ENCODE results near the gene HEATR1. TPM values are rescaled to one million over a fixed set of nuclear protein-coding genes. Genes with fewer than 3 reads are reported as not detected.

HEATR1 gene
- total RNA-seq, 1 donor from 2014 or later = 55.1 TPM

DNA sequence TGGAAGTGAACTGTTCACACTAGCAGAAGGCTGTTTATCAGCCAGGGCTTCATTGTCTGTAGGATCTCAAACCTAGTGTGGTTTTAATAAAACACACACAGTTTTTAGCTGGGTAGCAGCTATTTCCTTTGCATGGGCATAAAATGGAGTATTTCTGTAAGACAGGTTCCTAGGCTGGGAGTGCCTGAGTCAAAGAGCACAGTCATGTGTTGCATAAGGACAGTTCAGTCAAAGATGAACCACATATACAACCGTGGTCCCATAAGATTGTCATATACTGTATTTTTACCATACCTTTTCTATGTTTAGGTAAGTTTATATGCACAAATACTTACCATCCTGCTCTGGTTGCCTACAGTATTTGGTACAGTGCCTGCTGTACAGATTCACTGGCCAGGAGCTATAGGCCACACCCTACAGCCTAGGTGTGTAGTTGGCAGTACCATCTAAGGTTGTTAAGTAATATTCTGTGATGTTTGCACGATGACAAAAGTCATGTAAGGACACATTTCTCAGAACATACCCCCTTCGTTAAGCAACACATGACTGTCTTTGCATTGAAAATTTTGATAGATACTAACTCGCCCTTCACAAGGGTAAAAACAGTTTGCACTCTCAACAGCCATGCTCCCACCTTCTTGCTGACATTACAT lies 63.4 kb downstream of the HEATR1 start:
- DNase-seq (ENCODE audit: low read depth) = no peak

DNA sequence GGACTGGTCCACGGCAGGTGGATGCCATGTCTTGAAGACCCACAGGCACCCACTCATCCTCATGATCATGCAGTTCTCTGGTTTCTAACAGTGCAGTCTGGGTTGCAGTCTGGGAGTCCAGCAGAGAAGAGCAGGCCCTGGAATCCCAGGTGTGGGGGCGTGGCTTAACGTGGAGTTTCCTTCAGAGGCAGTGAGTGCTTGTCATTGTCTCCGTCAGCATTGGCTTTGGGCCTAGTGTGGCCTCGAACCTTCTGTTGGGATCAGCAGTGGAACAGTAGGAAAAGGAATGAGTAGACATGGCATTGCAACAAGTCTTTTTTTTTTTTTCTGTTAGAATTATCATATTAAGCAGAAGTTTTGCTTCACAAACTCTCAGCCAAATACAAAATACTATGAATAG lies 67.8 kb downstream of the HEATR1 start:
- no peak for DNase-seq (ENCODE audit: low read depth)

DNA sequence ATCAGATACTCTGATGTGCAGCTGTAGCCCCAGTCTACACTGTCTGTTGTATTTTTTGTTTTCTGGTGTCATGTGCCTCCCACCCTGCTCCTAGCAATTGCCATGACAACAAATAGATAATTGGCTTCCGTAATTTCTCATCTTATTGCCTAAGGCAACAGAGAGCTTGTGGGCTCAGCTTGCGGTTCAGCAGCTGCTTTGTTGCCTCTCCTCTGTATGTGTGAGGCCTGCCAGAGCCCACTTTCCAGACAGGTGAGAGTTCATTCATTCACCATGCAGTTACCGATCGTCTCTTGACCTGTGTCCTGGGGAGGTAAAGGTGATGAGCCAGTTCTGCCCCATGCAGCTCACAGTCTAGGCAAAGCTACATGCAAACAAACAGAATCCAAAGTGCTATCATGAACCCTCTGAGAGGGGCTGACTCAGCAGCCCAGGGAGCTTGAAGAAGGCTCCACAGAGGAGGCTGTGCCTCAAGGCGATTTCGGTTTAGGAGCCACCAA lies 68.6 kb downstream of the HEATR1 start:
- DNase-seq (ENCODE audit: low read depth) = no peak

DNA sequence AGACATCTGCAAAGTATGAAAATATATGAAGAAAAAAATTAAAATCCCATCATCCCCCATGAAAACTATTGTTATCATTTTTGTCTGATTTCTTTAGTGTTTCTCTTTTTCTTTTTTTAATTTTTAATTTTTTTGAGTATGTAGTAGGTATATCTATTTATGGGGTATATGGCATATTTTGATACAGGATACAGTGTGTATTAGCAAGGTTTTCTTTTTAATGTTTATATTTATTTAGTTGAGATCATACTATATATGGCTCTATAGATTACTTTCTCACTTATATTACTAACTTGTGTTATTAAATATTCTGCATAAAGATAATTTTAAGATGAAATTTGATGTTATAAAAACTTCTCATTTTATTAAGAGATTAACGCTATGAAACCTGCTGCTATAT lies 69.1 kb downstream of the HEATR1 start:
- DNase-seq (ENCODE audit: low read depth) = no peak

DNA sequence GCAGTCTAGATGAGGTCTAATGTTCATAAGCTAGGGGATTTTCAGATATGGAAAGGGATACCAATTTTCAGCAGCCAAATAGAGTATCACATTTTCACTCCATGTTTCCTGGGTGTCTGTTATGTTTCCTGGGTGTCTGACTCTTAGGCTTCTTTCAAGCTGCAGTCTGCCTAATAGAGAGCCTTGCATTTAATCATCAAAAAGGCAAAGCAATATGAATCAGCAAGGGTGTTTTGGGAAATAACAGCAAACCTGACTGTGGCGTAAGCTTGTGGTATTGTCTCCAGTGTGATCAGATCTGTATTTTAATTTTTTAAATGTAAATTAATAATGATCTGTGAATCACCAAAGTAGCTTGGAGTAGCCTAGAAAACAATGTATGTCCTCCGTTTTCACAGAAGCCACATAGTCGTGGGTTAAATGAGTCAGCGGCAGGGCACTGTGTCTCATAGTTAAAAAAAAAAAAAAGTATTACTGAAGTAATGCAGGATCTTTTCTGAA lies 70.1 kb downstream of the HEATR1 start:
- DNase-seq (ENCODE audit: low read depth) = peak; percentile 64

DNA sequence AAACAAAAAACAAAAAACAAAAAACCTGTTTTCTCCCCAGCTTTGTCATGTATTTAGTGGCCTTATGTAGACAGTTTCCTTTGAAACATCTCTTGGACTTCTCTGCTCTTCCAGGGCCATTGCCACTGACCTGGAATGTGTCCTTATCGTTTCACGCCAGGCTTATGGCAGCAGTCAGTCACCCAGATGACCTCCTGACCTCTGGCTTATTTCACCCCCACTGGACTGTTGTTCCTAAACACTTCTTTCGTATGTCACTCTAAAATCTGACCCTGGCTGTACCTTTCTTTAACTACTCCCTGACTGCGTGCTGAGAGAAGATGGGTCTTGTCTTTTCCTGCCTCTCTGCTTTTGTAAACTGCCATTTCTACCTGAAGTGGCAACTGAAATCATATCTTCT lies 71.5 kb downstream of the HEATR1 start:
- DNase-seq (ENCODE audit: low read depth) = no peak

DNA sequence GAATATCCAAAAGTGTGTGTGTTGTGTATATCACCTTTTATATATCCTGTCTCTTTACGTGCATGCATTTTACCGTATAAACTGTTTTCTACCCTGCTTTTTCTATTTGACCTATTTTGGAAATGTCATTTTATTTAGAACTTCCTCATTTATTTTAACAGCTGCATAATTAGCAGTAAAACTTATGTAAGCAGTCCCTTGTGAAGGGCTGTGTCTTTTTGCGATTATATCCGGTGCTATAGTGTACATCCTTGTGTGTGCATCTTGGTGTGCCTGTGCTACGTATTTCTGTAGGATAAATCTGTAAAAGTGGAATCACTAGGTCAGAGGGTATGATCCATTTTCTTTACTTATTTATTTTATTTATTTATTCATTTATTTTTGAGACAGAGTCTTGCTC lies 73.4 kb downstream of the HEATR1 start:
- DNase-seq (ENCODE audit: low read depth) = no peak

DNA sequence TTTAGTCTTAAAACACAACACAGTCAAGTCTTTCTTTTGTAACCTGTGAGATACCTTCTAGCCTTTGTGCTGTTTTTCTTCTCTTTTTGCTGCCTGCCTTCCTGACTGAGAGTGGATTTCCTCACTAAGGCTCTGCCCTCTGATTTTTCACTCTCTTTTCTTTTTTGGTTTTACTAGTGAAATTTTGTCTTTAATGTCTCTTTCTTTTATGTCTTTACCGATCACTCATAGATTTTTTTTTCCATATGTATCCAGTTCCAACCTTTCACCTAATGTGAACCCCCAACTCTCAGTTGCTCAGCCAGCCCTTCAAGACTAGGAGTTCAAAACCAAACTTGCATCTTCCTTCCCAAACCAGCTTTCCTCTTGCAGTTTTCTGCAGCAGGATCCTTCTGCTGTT lies 74.0 kb downstream of the HEATR1 start:
- no peak for DNase-seq (ENCODE audit: low read depth)

DNA sequence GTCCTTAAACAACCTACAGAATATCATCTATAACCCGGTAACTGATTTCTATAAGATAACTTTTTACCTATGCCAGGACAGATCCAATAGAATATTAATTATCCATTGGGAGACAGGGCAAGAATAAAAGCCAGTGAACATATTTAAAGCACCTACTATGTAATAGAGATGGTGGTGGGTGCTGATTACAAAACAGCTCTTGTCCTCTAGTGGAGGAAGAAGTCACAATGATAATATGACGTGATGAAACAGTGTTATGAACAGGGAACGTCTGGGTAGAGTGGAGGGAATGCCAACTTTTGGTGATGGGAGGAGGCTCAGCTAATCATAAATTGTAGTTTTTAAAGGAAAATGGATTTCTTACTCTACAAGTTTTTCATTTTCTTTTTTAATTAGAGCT lies 78.2 kb downstream of the HEATR1 start:
- DNase-seq (ENCODE audit: low read depth) = no peak

DNA sequence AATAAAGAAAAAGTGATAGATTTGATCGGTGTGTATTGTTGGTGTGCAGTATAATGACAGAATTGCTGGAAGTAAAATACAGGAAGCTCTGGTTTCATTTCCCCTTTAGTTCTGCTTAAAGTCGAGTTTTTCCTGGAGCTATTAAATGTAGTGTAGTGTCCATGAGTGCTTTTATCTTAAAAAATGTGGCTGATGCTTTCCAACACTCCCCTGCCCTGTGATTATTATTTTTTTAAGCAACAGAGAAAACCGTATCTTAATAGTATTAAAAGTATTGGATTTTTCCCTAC lies 79.5 kb downstream of the HEATR1 start:
- DNase-seq (ENCODE audit: low read depth) = no peak

DNA sequence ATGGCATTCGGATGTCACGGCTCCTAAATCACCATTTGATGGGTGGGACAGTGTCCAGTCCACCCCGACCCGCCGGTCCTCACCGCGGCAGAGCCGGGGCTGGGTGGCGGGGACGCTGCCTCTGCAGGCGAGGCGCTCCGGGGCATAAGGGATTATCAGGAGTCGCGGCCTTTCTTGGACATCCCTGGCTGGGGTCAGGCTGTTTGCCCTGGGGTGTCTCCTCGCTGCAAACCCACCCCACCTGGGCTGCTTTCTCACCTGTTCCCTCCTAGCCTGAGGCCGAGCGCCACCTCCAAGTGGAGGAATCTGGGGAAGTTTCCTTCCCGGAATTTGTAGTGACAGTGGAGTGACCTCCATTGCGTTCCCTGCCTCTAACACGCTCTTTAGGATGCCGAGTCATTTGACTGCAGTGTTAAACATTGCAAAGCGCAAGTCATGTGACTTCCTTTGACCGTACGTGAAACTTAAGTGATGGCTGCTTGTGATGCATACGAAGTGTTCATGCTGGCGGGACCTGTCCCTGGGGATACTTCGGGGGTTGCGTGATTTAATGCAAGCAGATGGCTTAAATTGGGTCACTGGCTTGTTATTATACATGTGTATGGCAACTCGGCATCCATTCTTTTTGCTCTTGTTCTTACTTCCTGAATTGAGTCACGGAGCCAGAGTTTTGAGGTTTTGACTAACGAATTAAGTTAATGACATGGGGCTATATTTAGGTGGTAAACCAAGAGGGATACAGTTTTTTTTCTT lies 80.0 kb downstream of the HEATR1 start:
- peak; percentile 81 for DNase-seq (ENCODE audit: low read depth)

DNA sequence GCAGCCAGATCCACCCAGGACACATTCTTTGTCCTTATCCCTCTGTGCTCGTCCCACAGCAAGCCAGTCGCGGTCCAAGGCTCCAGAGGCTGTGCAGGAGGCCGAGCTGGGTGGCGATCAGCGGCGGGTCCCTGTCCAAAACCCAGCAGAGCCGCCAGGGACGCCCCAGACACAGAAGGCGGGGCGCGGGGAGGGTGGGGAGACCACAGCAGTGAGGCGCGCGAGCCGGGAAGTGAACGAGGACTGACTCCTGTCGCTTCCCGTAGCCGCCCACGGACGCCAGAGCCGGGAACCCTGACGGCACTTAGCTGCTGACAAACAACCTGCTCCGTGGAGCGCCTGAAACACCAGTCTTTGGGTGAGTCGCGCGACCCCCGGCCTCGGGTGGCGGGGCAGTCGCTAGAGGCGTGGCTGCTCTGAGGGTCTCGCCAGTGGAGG lies 80.6 kb downstream of the HEATR1 start, which contains the start of gene LGALS8:
TSS of gene LGALS8 (plus strand) at position 279 of the 438 bp plus-strand sequence. CDS start 2,089 bp downstream, outside the sequence.
- peak; percentile 56 for DNase-seq (ENCODE audit: low read depth)

DNA sequence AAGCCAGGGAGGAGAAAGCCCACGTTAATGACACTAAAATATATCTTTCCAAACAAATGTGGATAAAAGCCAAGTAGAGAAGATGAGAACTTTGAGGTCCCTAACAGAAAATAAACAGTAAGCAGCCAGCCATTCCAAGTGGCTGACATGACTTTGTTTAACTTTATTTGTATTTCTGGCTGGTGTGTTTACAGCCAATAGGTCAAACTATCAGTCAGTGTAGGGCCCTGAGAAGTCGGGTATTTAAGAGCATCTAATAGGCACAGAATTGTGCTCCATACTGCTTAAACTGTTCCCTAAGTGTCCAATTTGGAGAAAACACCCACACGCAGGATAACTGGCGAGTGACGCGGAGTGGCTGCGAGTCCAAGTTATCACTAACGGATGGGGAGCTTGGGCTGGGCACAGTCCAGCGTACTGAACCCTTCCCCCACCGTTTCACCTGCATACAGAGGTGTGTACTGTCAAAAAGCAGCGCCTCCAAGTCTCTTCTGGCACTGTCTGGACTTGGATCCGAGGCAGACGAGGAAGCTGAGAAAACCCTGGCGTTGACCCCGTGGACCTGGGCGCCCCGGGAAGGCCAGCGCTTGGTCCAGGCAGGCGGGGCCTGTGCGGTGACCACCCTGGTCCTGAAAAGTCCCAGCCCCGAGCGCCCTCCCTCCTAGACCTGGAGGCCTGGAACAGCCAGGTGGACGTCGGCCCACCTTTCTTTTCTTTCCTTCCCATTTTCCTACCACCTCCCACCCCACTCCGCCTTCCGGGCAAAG lies 81.2 kb downstream of the HEATR1 start:
- no peak for DNase-seq (ENCODE audit: low read depth)

DNA sequence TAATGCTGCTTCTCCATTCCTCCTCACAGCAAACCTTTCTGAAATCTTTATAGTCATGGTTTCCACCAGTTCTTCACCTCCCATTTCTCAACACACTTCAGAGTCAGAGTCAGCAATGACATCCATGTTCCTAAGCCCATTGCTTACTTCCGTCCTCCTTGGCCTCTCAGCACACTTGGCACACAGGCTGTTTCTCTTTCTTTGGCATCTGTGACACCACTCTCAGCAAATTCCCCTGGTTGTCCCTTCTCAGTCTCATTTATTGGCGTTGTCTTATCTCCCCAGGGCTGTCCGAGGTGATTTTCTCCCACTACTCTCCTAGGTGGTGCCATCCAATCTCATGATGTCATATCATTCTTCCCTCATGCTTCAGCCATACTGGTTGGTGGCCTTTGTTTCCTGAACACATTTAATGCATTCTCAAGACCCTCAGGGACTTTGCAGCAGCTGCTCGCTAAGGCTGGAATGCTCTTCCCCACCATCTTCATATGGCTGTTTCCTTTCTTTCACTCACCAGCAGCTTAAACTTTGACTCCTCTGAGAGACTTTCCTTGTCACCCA lies 83.8 kb downstream of the HEATR1 start:
- DNase-seq (ENCODE audit: low read depth) = no peak

DNA sequence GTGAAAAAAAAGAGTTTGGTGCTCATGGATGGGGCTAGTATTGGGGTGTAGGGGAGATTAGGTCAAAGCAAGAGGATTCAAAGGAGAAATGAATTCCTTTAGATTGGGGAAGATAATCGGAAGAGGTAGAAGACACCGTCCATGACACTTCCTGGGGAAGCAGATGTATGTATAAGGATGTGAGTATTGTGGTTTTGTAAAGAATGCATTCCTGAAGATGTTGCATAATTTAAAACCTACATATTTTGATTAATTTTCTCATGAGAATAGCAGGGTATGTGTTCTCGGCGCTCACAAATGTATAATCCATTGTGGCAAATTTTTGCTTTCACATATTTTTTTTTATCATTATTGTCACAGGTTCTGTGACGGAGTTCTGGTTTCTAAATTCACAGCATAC lies 86.0 kb downstream of the HEATR1 start:
- DNase-seq (ENCODE audit: low read depth) = no peak

DNA sequence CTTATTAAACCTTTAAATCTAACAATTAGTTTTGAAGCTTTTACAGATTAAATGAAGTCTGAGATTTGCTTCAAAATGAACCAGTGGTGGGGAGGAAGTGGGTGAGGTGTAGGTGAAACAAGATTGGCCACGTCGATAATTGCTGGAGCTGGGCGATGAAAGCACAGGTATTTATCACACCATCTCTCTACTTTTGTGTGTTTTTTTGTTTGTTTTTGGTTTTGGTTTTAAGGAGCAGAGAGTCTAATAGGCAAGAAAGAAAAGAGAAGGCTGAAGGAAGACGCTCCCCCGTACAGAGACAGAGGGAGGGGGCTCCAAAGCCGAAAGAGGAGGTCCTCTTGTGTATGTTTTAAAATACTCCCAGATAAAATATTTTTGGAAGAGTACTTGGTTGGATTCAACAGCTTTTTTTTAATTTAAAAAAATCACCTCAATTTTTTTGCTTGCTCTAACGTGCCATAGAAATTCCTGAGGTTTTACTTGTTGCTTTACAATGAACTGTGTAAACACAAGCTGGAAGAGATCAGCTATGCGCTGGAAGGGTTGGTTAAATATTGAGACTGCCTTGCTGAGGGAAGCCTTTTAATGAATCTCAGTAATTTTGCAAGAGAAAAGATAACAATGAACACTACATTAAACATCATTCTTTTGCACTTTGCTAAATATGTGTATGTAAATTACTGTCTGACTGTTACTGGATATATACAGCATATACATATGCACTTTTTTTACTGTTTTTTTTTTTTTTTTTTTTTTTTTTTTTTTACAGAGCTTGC lies 87.2 kb downstream of the HEATR1 start:
- DNase-seq (ENCODE audit: low read depth) = peak; percentile 79

DNA sequence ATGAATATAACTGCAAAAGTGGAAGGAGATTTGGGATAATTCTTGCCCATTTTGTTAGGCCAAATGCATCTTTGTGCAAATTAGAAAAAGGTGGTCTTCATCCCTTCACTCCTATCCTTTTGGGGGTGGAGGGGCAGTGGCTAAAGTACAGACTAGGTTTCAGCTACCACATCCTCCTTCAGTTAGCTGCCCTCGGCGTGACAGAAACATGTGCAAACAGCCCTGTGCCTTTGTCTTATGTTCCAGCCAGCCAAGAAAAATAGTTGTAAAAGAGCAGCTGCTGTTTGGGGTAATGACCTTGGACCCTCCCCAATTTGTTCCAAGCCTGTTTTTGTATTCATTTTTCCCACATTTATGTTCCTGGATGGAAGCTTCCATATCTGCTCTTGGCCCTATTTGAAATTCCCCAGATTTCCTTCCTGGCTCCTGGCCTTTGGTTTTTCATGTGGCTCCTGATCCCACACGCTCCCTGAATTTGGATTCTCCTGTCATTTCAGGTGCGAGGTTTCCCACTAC lies 88.8 kb downstream of the HEATR1 start:
- no peak for DNase-seq (ENCODE audit: low read depth)

DNA sequence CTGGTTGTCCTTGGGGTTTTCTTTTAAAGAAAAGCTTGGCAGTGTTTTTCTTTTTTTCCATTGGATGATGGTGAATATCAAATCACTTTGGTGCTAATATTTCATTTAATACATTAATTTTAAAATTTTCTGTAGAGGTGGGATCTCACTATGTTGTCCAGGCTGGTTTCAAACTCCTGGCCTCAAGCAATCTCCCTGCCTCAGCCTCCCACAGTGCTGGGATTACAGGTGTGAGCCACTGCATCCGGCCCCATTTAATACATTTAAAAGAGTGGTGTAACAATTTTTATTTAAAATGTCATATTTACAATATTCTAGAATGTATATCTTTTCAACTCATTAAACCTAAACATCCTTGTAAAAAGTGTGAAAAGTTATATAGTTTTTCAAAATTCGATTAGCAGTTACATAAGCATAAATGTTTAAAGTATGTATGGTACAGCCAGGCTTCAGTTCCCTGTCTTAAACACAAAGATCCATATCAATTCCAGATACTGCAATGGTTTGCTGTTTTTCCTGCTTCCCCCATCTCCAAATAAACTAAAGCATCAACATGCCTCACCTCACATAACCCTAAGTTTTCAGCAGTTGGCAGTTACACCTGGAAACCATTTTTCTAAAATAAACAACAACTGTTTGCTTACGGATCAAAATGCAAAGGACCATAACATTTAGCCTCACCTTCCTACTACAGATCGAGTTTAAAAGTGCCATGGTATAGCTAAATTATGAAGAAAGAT lies 89.4 kb downstream of the HEATR1 start:
- DNase-seq (ENCODE audit: low read depth) = no peak

DNA sequence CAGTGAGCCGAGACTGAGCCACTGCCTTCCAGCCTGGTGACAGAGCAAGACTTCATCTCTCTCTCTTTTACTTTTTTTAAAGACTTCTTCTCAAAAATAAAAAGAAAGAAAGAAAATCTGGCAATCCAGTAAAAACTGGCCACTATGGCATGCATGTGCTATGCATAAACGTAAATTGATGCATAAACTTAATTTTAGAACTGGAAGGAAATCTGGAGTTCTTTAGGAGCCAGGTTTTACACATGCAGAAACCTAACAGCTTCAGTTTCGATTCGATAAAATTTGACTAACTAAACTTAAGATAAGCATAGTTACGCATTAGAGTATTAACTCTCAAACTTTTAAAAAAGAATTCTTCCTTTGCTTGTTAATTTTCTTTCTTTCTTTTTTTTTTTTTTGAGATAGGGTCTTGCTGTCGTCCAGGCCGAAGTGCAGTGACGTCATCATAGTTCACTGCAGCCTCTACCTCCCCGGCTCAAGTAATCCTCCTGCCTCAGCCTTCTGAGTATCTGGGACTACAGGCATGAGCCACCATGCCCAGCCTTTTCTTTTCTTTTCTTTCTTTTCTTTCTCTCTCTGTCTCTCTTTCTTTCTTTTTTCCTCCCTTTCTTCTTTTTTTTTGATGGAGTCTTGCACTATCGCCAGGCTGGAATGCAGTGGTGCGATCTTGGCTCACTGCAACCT lies 92.4 kb downstream of the HEATR1 start:
- DNase-seq (ENCODE audit: low read depth) = no peak

Measured in renal cortical epithelial cell (primary cell).